GM13977 (cell line): ENCODE results near the gene KBTBD2.
"Not testable (repeated sequence)": the region's sequence is repeated elsewhere in the genome, so short reads cannot be mapped to it uniquely, and the experiment has no call there.

Experiments
- DNase-seq: peaks from one replicate; pipeline ENCODE4 v3.0.0; 2012; ENCODE audit warnings: low spot score
- in situ Hi-C: fragments of 300-500 bp; cut with MboI; formaldehyde crosslinking; loops from one replicate; pipeline ENCODE4 v1.12.0; 2022; ENCODE audit warnings: low sequenced_read_pairs, low pct_unique_long_range_greater_than_20kb, mixed read lengths, inconsistent platforms; ENCODE audit not compliant: unreplicated experiment
- TF ChIP-seq, protein P1 (sequence below): IDR thresholded peaks from 2 replicates; pipeline ENCODE4 v1.5.1; 2012; ENCODE audit warnings: mild to moderate bottlenecking, control low read depth; ENCODE audit not compliant: insufficient read depth; ENCODE audit errors: extremely low read depth, missing control alignments

KBTBD2 gene

DNA sequence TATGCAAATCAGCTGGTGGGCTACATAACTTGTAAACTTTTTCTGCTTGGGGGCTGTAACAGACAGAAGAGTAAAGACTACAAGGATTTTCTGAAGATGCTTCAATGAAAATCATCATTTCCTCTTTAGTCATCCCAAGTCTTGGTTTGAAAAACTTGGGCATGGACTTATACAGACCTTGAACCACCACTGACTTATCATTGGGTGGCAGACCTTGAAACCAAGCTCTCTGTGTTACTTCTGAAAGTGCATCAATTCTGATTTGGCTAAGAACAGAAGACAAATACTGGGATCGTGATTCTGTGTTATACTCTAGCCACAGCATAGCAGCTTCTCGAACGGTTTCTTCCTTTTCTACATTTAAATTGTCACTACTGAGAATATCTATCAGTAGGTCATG, 21.3 kb downstream of the KBTBD2 start:
- in situ Hi-C loops = no loop called here
- TF ChIP-seq, protein P1, sequence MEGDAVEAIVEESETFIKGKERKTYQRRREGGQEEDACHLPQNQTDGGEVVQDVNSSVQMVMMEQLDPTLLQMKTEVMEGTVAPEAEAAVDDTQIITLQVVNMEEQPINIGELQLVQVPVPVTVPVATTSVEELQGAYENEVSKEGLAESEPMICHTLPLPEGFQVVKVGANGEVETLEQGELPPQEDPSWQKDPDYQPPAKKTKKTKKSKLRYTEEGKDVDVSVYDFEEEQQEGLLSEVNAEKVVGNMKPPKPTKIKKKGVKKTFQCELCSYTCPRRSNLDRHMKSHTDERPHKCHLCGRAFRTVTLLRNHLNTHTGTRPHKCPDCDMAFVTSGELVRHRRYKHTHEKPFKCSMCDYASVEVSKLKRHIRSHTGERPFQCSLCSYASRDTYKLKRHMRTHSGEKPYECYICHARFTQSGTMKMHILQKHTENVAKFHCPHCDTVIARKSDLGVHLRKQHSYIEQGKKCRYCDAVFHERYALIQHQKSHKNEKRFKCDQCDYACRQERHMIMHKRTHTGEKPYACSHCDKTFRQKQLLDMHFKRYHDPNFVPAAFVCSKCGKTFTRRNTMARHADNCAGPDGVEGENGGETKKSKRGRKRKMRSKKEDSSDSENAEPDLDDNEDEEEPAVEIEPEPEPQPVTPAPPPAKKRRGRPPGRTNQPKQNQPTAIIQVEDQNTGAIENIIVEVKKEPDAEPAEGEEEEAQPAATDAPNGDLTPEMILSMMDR = no peak
- no peak for DNase-seq

DNA sequence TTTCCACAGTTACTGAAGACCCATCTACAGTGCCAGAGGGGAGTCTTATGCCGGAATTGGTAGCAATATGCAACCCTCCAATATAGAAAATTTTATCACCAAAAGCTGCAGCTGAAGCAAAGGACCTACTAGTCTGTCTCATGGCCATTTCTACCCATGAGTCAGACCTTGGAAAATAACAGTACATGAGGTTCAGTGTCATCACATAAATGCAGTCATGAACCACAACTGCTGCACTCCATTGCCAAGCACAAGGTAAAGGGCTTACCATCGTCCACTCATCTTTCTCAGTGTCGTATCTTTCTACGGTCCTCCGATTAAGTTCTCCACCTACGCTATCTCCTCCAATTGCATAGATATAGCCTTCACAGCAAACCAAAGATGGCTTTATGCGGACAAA, 21.8 kb downstream of the KBTBD2 start:
- in situ Hi-C loops = no loop called here
- TF ChIP-seq, protein P1 = no peak
- no peak for DNase-seq

DNA sequence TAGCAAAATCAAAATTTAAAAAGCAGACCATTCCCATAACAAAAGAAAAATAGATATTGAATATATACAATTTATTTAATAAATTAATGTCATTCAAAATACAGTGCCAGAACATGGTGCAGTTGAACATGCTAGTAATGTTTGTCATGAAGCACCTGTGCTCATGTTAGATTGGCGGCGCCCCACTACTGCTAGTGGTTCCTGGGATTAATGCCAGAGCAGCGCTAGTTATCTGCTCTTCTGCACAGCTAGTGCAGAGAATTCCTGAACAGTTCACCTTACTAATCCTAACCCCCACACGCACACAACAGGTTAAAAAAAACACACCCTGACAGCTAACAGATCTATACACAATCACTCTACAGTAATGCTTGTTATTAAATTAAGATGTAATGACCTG, 23.4 kb downstream of the KBTBD2 start:
- in situ Hi-C loops = no loop called here
- no peak for DNase-seq
- TF ChIP-seq, protein P1 = no peak

DNA sequence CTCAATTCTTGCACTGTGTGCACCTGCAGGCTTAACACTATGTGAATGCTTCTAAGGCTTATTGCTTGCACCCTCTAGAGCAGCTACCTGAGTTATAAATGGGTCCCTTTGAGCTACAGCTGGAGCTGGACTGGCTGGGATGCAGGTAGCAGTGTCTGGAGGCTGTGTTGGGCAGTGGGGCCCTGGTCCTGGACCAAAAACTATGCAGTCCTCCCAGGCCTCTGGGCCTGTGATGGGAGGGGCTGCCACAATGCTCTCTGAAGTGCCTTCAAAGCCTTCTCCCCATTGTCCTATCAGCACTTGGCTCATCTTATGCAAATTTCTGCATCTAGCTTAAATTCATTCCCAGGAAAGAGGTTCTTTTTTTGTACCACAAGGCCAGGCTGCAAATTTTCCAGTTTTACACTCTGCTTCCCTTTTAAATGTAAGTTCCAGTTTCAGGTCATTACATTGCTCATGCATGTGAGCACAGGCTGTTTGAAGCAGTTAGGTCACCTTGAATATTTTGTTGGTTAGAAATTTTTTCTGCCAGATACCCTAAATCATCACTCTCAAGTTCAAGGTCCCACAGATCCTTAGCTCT, 26.0 kb downstream of the KBTBD2 start:
- TF ChIP-seq, protein P1 = no peak
- in situ Hi-C loops = no loop called here
- DNase-seq = no peak

DNA sequence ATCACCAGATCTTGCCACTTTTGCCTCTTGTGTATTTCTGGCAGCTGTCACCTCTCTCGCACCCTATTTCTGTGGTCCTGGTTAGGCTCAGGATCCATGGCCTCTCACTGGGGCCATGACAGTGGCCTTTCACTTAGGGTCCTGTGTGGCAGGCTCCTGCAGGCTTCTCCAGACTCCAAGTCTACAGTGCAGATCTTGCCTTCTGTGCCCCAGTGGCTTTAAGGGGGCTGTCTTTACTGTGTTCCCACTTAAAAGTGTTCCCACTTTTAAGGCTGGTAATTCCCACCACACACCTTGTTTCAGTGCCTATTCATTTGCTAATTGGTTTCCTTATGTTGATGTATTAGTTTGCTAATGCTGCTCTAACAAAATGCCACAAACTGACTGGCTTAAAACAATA, 27.7 kb downstream of the KBTBD2 start:
- DNase-seq, in situ Hi-C loops: not testable (repeated sequence)

DNA sequence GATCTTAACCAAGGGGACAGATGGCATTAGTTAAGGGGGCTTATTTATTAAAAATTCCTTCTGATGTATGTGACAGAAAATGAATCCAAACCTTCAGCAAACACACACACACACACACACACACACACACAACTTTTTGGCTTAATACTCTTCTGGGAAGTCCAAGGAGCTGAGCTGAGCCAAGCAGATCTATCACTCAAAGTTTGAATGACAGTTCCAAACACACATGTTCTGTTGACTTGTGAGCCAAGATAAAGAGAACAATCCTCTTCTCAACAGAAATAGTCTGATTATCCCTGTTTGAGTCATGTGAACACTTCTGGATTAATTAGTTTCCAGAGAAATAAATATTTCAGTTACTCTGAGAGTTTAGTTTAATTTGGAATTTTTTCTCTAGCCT, 31.5 kb downstream of the KBTBD2 start:
- in situ Hi-C loops = no loop called here
- no peak for DNase-seq
- TF ChIP-seq, protein P1 = no peak

DNA sequence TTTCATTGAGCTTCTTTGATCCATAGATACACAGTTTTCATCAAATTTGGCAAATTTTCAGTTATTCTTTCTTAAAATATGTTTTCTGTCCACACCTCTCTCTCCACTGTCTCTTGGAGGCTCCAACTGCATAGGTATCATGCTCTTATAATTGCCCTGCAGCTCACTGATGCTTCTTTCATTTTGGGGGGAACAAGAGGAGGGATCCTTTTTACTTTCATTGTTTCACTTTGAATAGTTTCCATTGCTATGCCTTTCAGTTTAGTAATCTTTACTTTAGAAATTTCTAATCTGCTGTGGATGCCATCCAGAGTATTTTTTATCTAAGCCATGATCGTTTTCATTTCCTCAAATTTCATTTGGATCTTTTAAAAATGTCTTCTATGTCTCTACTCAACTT, 32.9 kb downstream of the KBTBD2 start:
- DNase-seq = no peak
- in situ Hi-C loops = no loop called here
- TF ChIP-seq, protein P1 = no peak

DNA sequence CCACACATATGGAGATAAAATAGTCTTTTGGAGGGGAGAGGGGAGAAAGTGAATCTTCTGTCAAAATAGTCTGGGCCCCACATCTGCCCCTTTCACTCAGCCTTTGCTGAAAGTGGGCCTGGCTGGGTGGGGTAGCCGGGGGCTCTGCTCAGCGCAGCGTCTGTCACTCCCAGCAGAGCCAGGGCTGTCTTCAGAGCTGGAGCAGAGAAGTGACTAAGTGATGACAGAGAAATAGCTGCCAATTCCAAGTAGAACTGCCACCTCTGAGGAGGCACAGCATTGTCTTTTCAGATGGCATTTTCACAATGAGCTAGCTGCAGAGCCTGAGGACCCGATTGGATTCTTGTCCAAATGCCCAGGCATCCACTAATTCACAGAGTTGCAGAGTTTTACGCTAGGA, 34.5 kb downstream of the KBTBD2 start:
- DNase-seq, in situ Hi-C loops: not testable (repeated sequence)

DNA sequence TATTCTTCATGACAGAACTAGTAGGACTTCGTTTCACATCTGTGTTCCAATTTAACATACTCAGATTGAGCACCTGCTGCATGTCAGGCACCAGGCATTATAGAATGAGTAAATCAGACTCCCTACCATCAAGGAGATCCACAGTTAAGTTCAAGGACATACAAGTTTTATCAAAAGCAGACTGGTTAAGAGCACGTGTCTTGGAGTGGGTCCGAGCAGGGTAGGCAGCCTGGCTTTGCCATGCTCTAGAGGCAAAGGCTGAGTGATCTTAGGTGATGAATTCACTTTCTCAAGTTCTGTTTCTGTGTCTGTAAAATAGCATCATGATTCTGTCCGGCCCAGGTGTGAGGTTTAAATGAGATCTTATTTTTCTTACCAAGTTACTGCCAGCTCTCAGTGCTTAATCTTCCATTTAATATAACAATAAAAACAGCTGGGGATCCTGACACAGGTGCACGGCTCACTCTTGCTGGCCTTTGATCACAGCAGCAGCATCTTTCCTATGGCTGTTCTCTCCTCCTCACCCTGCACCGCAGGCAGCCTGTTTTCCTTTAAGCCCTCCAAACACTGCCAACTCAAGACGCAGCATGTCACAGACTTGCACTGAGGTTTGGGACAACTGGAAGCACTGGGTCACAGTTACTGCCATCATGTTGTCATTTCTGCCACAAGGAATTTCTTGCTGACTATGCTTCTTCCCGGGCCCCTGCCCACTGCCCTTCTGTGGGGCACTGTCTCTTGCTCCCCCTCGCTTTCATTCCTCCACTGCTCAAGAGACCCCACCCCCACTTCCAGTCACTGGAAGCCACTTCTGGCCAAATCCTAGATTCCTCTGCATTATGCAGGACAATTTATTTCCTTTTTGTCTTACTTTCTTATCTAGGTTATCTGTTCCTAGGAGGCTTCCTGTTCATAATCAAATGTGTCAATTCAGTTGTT, 35.5 kb downstream of the KBTBD2 start:
- DNase-seq, in situ Hi-C loops: not testable (repeated sequence)

DNA sequence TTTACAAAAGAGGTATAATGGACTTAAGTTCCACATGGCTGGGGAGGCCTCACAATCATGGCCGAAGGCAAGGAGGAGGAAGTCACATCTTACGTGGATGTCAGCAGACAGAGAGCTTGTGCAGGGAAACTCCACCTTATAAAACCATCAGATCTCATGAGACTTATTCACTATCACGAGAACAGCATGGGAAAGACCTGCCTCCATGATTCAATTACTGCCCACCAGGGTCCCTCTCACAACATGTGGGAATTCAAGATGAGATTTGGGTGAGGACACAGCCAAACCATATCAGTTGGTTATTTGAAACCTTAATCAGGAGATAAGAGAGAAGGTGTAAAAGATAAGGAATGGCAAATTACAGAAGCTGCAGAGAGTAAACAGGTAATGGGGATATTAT, 40.9 kb downstream of the KBTBD2 start:
- DNase-seq, in situ Hi-C loops: not testable (repeated sequence)
